ENCODE results near the gene STAB2.

STAB2 gene

DNA sequence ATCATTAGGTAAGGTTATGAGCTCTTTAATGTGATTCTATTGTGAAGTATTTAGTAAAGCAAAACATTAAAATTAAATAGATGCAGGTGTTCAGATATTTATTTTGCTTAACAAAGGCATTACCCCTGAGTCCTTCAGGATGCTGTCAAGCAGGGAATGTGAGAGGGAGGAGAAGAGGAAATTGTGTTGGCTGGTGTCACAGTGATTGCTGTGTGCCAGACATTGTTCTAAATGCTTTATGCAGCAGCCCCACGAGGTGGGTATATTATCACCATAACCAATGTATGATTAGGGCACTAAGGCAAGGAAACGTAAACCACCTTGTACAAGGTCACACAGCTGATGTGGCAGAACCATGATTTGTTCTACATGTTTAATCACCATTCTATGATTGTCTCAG is 80.1 kb downstream of the STAB2 start:
- no peak for DNase-seq (ENCODE audit: low read depth)
- TF ChIP-seq, protein P1, sequence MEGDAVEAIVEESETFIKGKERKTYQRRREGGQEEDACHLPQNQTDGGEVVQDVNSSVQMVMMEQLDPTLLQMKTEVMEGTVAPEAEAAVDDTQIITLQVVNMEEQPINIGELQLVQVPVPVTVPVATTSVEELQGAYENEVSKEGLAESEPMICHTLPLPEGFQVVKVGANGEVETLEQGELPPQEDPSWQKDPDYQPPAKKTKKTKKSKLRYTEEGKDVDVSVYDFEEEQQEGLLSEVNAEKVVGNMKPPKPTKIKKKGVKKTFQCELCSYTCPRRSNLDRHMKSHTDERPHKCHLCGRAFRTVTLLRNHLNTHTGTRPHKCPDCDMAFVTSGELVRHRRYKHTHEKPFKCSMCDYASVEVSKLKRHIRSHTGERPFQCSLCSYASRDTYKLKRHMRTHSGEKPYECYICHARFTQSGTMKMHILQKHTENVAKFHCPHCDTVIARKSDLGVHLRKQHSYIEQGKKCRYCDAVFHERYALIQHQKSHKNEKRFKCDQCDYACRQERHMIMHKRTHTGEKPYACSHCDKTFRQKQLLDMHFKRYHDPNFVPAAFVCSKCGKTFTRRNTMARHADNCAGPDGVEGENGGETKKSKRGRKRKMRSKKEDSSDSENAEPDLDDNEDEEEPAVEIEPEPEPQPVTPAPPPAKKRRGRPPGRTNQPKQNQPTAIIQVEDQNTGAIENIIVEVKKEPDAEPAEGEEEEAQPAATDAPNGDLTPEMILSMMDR (IDR thresholded peaks at IDR 0.05; ENCODE audit: control insufficient read depth, insufficient read depth, low read depth, low read length, missing control alignments), result no peak
- no peak overlapping the region for H3K4me3 ChIP-seq (ENCODE audit: control insufficient read depth, low read depth, low read length)

DNA sequence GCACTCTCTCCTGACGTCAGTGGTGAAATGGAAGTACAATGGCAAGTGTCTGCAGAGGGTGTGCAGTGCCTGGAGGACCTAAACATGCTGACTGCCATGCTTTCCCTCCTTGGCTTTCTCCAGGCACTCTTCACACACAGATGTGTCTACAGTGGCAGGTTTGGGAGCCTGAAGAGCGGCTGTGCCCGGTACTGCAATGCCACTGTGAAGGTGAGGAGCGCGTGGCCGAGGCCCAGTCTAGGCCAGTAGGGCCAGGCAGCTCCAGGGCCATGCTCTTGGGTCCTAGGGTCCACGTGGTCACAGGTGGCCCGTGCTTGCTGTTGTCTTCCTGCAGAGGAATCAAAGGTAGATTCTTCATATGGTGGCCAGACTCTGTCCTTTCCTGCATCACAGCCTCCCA is 81.4 kb downstream of the STAB2 start:
- no peak for DNase-seq (ENCODE audit: low read depth)
- H3K4me3 ChIP-seq (ENCODE audit: control insufficient read depth, low read depth, low read length), result no peak overlapping the region
- TF ChIP-seq, protein P1 (IDR thresholded peaks at IDR 0.05; ENCODE audit: control insufficient read depth, insufficient read depth, low read depth, low read length, missing control alignments), result no peak

DNA sequence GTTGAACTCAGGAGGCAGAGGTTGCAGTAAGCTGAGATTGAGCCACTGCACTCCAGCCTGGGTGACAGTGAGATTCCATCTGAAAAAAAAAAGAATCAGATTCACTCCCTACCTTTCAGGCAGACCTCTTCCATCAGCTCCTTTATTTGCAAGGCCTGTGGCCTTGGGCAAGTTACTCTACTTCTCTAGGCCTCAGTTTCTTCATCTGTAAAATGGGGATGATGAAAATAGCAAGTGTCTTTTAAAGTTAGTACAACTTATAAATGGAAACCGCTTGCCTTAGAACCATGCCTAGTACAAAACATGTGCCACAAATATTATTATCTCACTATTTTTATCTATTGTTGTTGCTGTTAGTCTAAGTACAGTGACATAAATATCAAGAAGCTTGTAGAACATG is 84.3 kb downstream of the STAB2 start:
- no peak overlapping the region for H3K4me3 ChIP-seq (ENCODE audit: control insufficient read depth, low read depth, low read length)
- TF ChIP-seq, protein P1 (IDR thresholded peaks at IDR 0.05; ENCODE audit: control insufficient read depth, insufficient read depth, low read depth, low read length, missing control alignments), result no peak
- DNase-seq (ENCODE audit: low read depth), result no peak

DNA sequence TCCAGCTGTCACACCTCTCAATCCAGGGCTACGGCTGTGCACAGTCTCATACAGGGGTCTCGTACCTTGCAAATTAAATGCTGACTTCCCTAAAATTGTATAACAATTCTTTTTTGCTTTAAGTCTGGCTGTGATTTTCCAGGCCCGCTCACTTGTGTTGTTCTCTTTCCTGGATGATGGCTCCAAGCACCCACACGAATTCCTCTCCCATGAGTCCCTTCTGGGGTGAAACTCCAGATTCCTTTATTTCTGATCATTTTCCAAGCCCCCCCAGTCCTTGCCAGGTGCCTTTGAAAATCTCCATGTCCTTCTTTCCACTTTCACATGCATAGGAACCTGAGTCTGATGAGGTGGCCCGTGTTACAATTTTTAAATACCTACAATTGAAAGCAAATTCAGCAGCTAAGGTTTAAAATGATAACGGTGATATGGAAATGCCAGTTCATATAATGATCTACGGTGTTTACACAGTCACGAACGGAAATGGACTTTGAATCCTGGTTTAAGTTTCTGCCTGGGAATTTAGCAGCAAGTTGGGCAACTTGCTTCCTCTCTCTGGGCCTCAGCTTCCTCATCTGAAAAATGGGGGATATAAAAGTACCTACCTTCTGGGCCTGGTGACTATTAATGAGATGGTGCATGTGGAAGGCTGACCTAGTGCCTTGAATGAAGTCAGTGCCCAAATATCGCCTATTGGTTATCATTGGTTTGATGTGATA is 85.5 kb downstream of the STAB2 start:
- H3K4me3 ChIP-seq (ENCODE audit: control insufficient read depth, low read depth, low read length), result no peak overlapping the region
- DNase-seq (ENCODE audit: low read depth), result no peak
- TF ChIP-seq, protein P1 (IDR thresholded peaks at IDR 0.05; ENCODE audit: control insufficient read depth, insufficient read depth, low read depth, low read length, missing control alignments), result no peak

DNA sequence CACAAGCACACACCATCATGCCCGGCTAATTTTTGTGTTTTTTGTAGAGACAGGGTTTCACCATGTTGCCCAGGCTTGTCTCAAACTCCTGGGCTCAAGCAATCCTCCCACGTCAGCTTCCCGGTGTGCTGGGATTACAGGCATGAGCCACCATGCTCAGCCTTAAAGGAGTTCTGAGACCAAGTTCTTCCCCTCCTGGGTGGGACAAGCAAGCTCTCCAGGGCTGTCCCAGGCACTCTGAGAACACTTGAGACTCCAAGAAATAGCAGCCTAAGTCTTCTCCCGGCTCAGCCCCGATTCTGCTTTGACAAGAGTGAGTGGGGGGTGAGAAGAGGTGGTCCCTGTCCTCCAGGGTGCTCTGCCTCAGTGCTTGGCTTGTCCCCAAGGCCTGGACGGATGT is 86.4 kb downstream of the STAB2 start:
- no peak for DNase-seq (ENCODE audit: low read depth)
- H3K4me3 ChIP-seq (ENCODE audit: control insufficient read depth, low read depth, low read length), result no peak overlapping the region
- TF ChIP-seq, protein P1 (IDR thresholded peaks at IDR 0.05; ENCODE audit: control insufficient read depth, insufficient read depth, low read depth, low read length, missing control alignments), result no peak

DNA sequence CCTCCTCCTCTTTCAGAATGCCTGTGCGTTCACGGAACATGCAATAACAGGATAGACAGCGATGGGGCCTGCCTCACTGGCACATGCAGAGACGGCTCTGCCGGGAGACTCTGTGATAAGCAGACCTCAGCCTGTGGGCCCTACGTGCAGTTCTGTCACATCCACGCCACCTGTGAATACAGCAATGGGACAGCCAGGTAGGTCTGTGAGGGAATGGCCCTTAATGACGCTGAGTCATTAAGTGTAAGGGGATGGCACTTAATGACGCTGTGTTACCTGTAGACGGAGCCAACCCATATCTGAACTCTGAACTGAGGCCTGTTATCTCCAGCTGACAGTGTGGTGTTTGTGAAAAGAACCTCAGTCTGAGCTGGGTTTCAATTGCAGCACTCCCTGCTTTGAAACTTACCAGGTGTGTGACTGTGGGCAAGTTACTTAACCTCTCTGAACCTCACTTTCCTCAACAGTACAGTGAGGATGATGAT is 86.9 kb downstream of the STAB2 start:
- TF ChIP-seq, protein P1 (IDR thresholded peaks at IDR 0.05; ENCODE audit: control insufficient read depth, insufficient read depth, low read depth, low read length, missing control alignments), result no peak
- no peak overlapping the region for H3K4me3 ChIP-seq (ENCODE audit: control insufficient read depth, low read depth, low read length)
- DNase-seq (ENCODE audit: low read depth), result no peak
